HepG2 (cell line): ENCODE measurements around the gene UGT1A8. TPM values are rescaled to one million over a fixed set of nuclear protein-coding genes. Genes with fewer than 3 reads are reported as not detected.

Experiments
- ATF7 ChIP-seq, 2 experiments: fragments of 450-650 bp in 1 of 2; sonication (generic) in 1 of 2; formaldehyde crosslinking in 1 of 2; IDR thresholded peaks; 2 replicates each; pipeline versions ENCODE4 v1.4.0 to v1.6.1; 2016 to 2020; ENCODE audit warnings: antibody characterized with exemption in 1 of 2, mild to moderate bottlenecking in 1 of 2, missing genetic modification reagents in 1 of 2
- FOXO1 ChIP-seq: sonication (generic); formaldehyde crosslinking; IDR thresholded peaks from 2 replicates; pipeline ENCODE4 v1.4.0; 2020; ENCODE audit warnings: missing genetic modification reagents
- GPN1 ChIP-seq: sonication (generic); formaldehyde crosslinking; IDR thresholded peaks from 2 replicates; pipeline ENCODE4 v1.5.1; 2020; ENCODE audit warnings: missing genetic modification reagents, borderline replicate concordance
- HDAC6 ChIP-seq: fragments of 200-600 bp; sonication (generic); IDR thresholded peaks from 2 replicates; pipeline ENCODE4 v1.7.0; 2017; ENCODE audit warnings: mild to moderate bottlenecking, antibody characterized with exemption, low read length, low read depth
- HMG20B ChIP-seq: conservative IDR thresholded peaks from 2 replicates; pipeline ENCODE4 v1.6.1; 2016; ENCODE audit warnings: missing genetic modification reagents, missing compliant biosample characterization
- KDM5A ChIP-seq: fragments of 200-600 bp; sonication (generic); IDR thresholded peaks from 2 replicates; pipeline ENCODE4 v1.7.0; 2018; ENCODE audit warnings: antibody characterized with exemption, mild to moderate bottlenecking, low read length, borderline replicate concordance
- MATR3 ChIP-seq: sonication (generic); formaldehyde crosslinking; IDR thresholded peaks from 2 replicates; pipeline ENCODE4 v1.4.0; 2020; ENCODE audit warnings: missing genetic modification reagents
- SP140L ChIP-seq: sonication (generic); formaldehyde crosslinking; IDR thresholded peaks from 2 replicates; pipeline ENCODE4 v1.4.0; 2020; ENCODE audit warnings: missing genetic modification reagents, borderline replicate concordance
- SPEN ChIP-seq: sonication (generic); formaldehyde crosslinking; IDR thresholded peaks from 2 replicates; pipeline ENCODE4 v1.5.1; 2020; ENCODE audit warnings: low read depth, mild to moderate bottlenecking, missing genetic modification reagents
- SRSF4 ChIP-seq: fragments of 200-400 bp; formaldehyde crosslinking; IDR thresholded peaks from one replicate; pipeline ENCODE4 v1.6.1; 2018; ENCODE audit warnings: mild to moderate bottlenecking, low read depth, low read length, moderate library complexity; ENCODE audit not compliant: poor library complexity, severe bottlenecking
- U2AF1 ChIP-seq: fragments of 200-400 bp; formaldehyde crosslinking; optimal IDR thresholded peaks from 2 replicates; pipeline ENCODE3; 2017; ENCODE audit warnings: mild to moderate bottlenecking, low read depth, low read length
- XRCC5 ChIP-seq: fragments of 200-400 bp; formaldehyde crosslinking; optimal IDR thresholded peaks from 2 replicates; pipeline ENCODE3; 2017; ENCODE audit warnings: mild to moderate bottlenecking, low read length
- ZBTB21 ChIP-seq: sonication (generic); formaldehyde crosslinking; IDR thresholded peaks from 2 replicates; pipeline ENCODE4 v1.4.0; 2020; ENCODE audit warnings: missing genetic modification reagents
- ZFP82 ChIP-seq: sonication (generic); formaldehyde crosslinking; IDR thresholded peaks from 2 replicates; pipeline ENCODE4 v1.5.1; 2020; ENCODE audit warnings: mild to moderate bottlenecking, missing genetic modification reagents, borderline replicate concordance
- ZFX ChIP-seq: sonication (generic); formaldehyde crosslinking; IDR thresholded peaks from 2 replicates; pipeline ENCODE4 v1.4.0; 2020; ENCODE audit warnings: mild to moderate bottlenecking, low read depth, missing genetic modification reagents, moderate library complexity
- ZNF296 ChIP-seq: sonication (generic); formaldehyde crosslinking; conservative IDR thresholded peaks from 2 replicates; pipeline ENCODE4 v1.5.0; 2020; ENCODE audit warnings: mild to moderate bottlenecking, missing genetic modification reagents
- ZNF501 ChIP-seq: sonication (generic); formaldehyde crosslinking; IDR thresholded peaks from 2 replicates; pipeline ENCODE4 v1.5.1; 2020; ENCODE audit warnings: mild to moderate bottlenecking, moderate library complexity, missing genetic modification reagents
- ZNF556 ChIP-seq: sonication (generic); formaldehyde crosslinking; IDR thresholded peaks from 2 replicates; pipeline ENCODE4 v1.4.0; 2020; ENCODE audit warnings: mild to moderate bottlenecking, missing genetic modification reagents, borderline replicate concordance
- ZNF775 ChIP-seq: sonication (generic); formaldehyde crosslinking; IDR thresholded peaks from 2 replicates; pipeline ENCODE4 v1.4.0; 2020; ENCODE audit warnings: missing genetic modification reagents, mild to moderate bottlenecking, moderate library complexity, borderline replicate concordance
- ZNF883 ChIP-seq: sonication (generic); formaldehyde crosslinking; IDR thresholded peaks from 2 replicates; pipeline ENCODE4 v1.5.1; 2020; ENCODE audit warnings: mild to moderate bottlenecking, missing genetic modification reagents; ENCODE audit errors: not compliant biosample characterization
- ZSCAN20 ChIP-seq: sonication (generic); formaldehyde crosslinking; IDR thresholded peaks from 2 replicates; pipeline ENCODE4 v1.4.0; 2020; ENCODE audit warnings: missing genetic modification reagents, mild to moderate bottlenecking, borderline replicate concordance
- ZSCAN29 ChIP-seq: sonication (generic); formaldehyde crosslinking; conservative IDR thresholded peaks from 2 replicates; pipeline ENCODE4 v1.4.0; 2020; ENCODE audit warnings: mild to moderate bottlenecking, missing genetic modification reagents
- polyA plus RNA-seq, 8 experiments: library from polyadenylated mRNA; depleted of rRNA in 3 of 8; stranded (reverse) in 7 of 8; unstranded in 1 of 8; fragments of >200 nt; fragmentation: Illumina TruSeq in 4 of 8; extraction: Trizol in 4 of 8; gene quantifications; 2 replicates each; pipeline versions ENCODE4 v1.2.1 to v1.2.3, GENCODE V29; 2011 to 2016; ENCODE audit warnings: low read depth in 4 of 8, missing spikeins in 1 of 8, mixed read lengths in 1 of 8; ENCODE audit not compliant: insufficient read depth in 1 of 8
- total RNA-seq, 5 experiments: library from RNA; depleted of rRNA; stranded (reverse); fragments of >200 nt; fragmentation: Illumina TruSeq; extraction: Trizol; gene quantifications; 2 replicates each; pipeline ENCODE4 v1.2.3, GENCODE V29; 2016; ENCODE audit warnings: low read depth in 1 of 5
- TF ChIP-seq, protein P1 (sequence below): sonication (generic); formaldehyde crosslinking; IDR thresholded peaks from 2 replicates; pipeline ENCODE4 v1.8.1; 2023; ENCODE audit warnings: mild to moderate bottlenecking, missing genetic modification reagents, borderline replicate concordance
- TF ChIP-seq, protein P2 (sequence below): sonication (generic); formaldehyde crosslinking; IDR thresholded peaks from 2 replicates; pipeline ENCODE4 v1.8.0; 2022; ENCODE audit warnings: mild to moderate bottlenecking, missing genetic modification reagents; ENCODE audit not compliant: insufficient replicate concordance
- TF ChIP-seq, protein P3 (sequence below): sonication (generic); formaldehyde crosslinking; IDR thresholded peaks from 2 replicates; pipeline ENCODE4 v1.4.0; 2020; ENCODE audit warnings: missing genetic modification reagents, borderline replicate concordance

UGT1A8 gene
- total and polyA plus RNA-seq, 2 of the 13 experiments (the other 11 are each of a cell fraction or from before 2014, with no cell fraction given), result not detected

DNA sequence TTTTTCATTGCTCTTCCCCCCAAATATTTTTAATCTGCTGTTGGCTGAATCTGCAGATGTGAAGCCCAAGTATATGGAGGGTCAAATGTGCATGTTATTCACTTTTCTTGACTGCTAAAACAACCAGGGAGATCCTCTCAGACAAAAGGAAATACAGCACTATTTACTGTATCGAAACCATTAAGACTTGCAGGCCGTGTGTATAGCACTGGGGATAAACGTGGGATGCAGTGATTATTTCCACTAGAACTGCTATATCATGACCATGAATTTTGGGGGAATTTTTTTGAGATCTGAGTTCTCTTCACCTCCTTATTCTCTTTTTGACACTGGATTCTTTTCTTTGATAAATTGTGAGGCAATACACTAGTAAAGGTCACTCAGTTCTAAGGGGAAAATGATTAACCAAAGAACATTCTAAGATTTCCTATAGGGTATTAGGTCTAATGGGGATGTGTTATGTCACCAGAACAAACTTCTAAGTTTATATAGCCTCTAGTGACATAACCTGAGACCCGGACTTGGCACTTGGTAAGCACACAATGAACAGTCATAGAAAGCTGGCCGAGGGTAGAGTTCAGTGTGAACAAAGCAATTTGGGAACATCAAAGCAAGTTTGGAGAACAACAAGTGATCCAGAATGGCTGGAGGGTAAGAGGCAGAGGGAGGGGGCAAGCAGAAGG is 127.8 kb downstream of the UGT1A8 start (continued):
- TF ChIP-seq, protein P1, sequence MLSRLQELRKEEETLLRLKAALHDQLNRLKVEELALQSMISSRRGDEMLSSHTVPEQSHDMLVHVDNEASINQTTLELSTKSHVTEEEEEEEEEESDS, result no peak
- TF ChIP-seq ZSCAN29 (CRISPR knock-in tag) (peak; percentile 75), XRCC5 (peak; percentile 15), ZBTB21 (CRISPR knock-in tag) (peak; percentile 82), ATF7 (IDR thresholded peaks at IDR 0.05) (peak; percentile 81), ATF7 (CRISPR knock-in tag; IDR thresholded peaks at IDR 0.05) (peak; percentile 91; the same call in 1 of the 2 replicates), ZNF883 (CRISPR knock-in tag) (no peak), HMG20B (CRISPR knock-in tag) (peak; percentile 98), ZSCAN20 (CRISPR knock-in tag) (no peak), ZNF296 (CRISPR knock-in tag) (no peak), MATR3 (CRISPR knock-in tag) (no peak), KDM5A (no peak; the same call in 1 of the 2 replicates), SRSF4 (no peak), ZFP82 (CRISPR knock-in tag) (no peak), SPEN (peak; percentile 84), FOXO1 (peak; percentile 97), ZNF775 (CRISPR knock-in tag) (peak; percentile 98), ZFX (CRISPR knock-in tag) (no peak), ZNF501 (CRISPR knock-in tag) (no peak), GPN1 (CRISPR knock-in tag) (no peak), U2AF1 (no peak), ZNF556 (CRISPR knock-in tag) (peak; percentile 75; the same call in 1 of the 2 replicates), HDAC6 (no peak), SP140L (CRISPR knock-in tag) (no peak)
- TF ChIP-seq, protein P2, sequence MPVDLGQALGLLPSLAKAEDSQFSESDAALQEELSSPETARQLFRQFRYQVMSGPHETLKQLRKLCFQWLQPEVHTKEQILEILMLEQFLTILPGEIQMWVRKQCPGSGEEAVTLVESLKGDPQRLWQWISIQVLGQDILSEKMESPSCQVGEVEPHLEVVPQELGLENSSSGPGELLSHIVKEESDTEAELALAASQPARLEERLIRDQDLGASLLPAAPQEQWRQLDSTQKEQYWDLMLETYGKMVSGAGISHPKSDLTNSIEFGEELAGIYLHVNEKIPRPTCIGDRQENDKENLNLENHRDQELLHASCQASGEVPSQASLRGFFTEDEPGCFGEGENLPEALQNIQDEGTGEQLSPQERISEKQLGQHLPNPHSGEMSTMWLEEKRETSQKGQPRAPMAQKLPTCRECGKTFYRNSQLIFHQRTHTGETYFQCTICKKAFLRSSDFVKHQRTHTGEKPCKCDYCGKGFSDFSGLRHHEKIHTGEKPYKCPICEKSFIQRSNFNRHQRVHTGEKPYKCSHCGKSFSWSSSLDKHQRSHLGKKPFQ (CRISPR knock-in tag), result peak; percentile 90
- TF ChIP-seq, protein P3, sequence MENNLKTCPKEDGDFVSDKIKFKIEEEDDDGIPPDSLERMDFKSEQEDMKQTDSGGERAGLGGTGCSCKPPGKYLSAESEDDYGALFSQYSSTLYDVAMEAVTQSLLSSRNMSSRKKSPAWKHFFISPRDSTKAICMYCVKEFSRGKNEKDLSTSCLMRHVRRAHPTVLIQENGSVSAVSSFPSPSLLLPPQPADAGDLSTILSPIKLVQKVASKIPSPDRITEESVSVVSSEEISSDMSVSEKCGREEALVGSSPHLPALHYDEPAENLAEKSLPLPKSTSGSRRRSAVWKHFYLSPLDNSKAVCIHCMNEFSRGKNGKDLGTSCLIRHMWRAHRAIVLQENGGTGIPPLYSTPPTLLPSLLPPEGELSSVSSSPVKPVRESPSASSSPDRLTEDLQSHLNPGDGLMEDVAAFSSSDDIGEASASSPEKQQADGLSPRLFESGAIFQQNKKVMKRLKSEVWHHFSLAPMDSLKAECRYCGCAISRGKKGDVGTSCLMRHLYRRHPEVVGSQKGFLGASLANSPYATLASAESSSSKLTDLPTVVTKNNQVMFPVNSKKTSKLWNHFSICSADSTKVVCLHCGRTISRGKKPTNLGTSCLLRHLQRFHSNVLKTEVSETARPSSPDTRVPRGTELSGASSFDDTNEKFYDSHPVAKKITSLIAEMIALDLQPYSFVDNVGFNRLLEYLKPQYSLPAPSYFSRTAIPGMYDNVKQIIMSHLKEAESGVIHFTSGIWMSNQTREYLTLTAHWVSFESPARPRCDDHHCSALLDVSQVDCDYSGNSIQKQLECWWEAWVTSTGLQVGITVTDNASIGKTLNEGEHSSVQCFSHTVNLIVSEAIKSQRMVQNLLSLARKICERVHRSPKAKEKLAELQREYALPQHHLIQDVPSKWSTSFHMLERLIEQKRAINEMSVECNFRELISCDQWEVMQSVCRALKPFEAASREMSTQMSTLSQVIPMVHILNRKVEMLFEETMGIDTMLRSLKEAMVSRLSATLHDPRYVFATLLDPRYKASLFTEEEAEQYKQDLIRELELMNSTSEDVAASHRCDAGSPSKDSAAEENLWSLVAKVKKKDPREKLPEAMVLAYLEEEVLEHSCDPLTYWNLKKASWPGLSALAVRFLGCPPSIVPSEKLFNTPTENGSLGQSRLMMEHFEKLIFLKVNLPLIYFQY, result peak; percentile 83; the same call in 1 of the 2 replicates
